ENCODE data around the gene FMNL2.

Gene FMNL2

GRCh38 chr2:152350155-152350679 is 15.2 kb downstream of the FMNL2 start:
- Histone ChIP-seq H3K79me1 (ENCODE audit: low read depth, low read length) (peaks cover 5% of the 10 kb centered on the region), H2BK120ac (ENCODE audit: low read depth, low read length) (no peak overlapping the region), H3K9ac (ENCODE audit: low read depth, low read length, poor library complexity) (no peak overlapping the region), H3K27me3 (ENCODE audit: control insufficient read depth in 3 of 3, insufficient read depth in 3 of 3, low read depth in 1 of 3, low read length in 3 of 3) (no peaks in the 10 kb centered on the region), H4K91ac (ENCODE audit: low read depth, low read length, poor library complexity) (no peak overlapping the region), H2BK5ac (ENCODE audit: low read length) (no peak overlapping the region), H3K23ac (ENCODE audit: low read depth, low read length, poor library complexity) (no peak overlapping the region), H2AFZ (ENCODE audit: low read length) (no peak overlapping the region), H3K27ac (replicated peaks; ENCODE audit: low read length) (no peak overlapping the region), H2BK15ac (ENCODE audit: low read length) (no peak overlapping the region), H3K18ac (ENCODE audit: low read length) (peak overlapping the region; percentile 15), H2AK5ac (ENCODE audit: low read depth, low read length) (no peak overlapping the region), H3K4me2 (ENCODE audit: insufficient read depth, low read length, poor library complexity, severe bottlenecking) (no peak overlapping the region), H3K9me3 (replicated peaks in 1 of 2; ENCODE audit: control insufficient read depth in 2 of 2, insufficient read depth in 1 of 2, low read depth in 1 of 2, low read length in 2 of 2) (peaks cover 0 to 3% of the 10 kb centered on the region in 2 donors), H4K8ac (ENCODE audit: low read depth, low read length) (no peak overlapping the region), H3K4ac (ENCODE audit: low read length) (no peak overlapping the region), H3K4me3 (ENCODE audit: low read length in 2 of 2) (no peak overlapping the region), H2BK12ac (ENCODE audit: low read length) (no peak overlapping the region), H3K14ac (ENCODE audit: low read length) (no peak overlapping the region), H3K4me1 (ENCODE audit: control insufficient read depth in 2 of 2, insufficient read depth in 1 of 2, low read depth in 1 of 2, low read length in 2 of 2) (peaks cover 6 to 10% of the 10 kb centered on the region in 2 donors), H3K36me3 (replicated peaks in 1 of 2; ENCODE audit: control insufficient read depth in 2 of 2, insufficient read depth in 2 of 2, low read length in 2 of 2) (peaks cover 0 to 62% of the 10 kb centered on the region in 2 donors)
- no peak for DNase-seq (ENCODE audit: low spot score)
- WGBS, 2 donors (ENCODE audit: extremely low coverage in 2 of 2, insufficient read length in 2 of 2, insufficient replicate concordance in 1 of 2) = no CpG with 5 or more reads among the region's 5 CpGs

- Histone ChIP-seq H3K79me1 (ENCODE audit: low read depth, low read length) (peaks cover 3% of the 10 kb centered on the region), H3K36me3 (replicated peaks in 1 of 2; ENCODE audit: control insufficient read depth in 2 of 2, insufficient read depth in 2 of 2, low read length in 2 of 2) (peaks cover 0 to 45% of the 10 kb centered on the region in 2 donors), H2BK15ac (ENCODE audit: low read length) (no peak overlapping the region), H2BK12ac (ENCODE audit: low read length) (no peak overlapping the region), H2AK5ac (ENCODE audit: low read depth, low read length) (no peak overlapping the region), H3K9ac (ENCODE audit: low read depth, low read length, poor library complexity) (no peak overlapping the region), H3K4ac (ENCODE audit: low read length) (no peak overlapping the region), H2BK5ac (ENCODE audit: low read length) (no peak overlapping the region), H3K23ac (ENCODE audit: low read depth, low read length, poor library complexity) (no peak overlapping the region), H4K91ac (ENCODE audit: low read depth, low read length, poor library complexity) (no peak overlapping the region), H3K4me1 (ENCODE audit: control insufficient read depth in 2 of 2, insufficient read depth in 1 of 2, low read depth in 1 of 2, low read length in 2 of 2) (peaks cover 5 to 6% of the 10 kb centered on the region in 2 donors), H3K18ac (ENCODE audit: low read length) (no peak overlapping the region), H3K4me2 (ENCODE audit: insufficient read depth, low read length, poor library complexity, severe bottlenecking) (no peak overlapping the region), H3K14ac (ENCODE audit: low read length) (no peak overlapping the region), H3K4me3 (ENCODE audit: low read length in 2 of 2) (no peak overlapping the region), H2AFZ (ENCODE audit: low read length) (no peak overlapping the region), H2BK120ac (ENCODE audit: low read depth, low read length) (no peak overlapping the region), H4K8ac (ENCODE audit: low read depth, low read length) (no peak overlapping the region), H3K9me3 (replicated peaks in 1 of 2; ENCODE audit: control insufficient read depth in 2 of 2, insufficient read depth in 1 of 2, low read depth in 1 of 2, low read length in 2 of 2) (peaks cover 0 to 3% of the 10 kb centered on the region in 2 donors), H3K27me3 (ENCODE audit: control insufficient read depth in 3 of 3, insufficient read depth in 3 of 3, low read depth in 1 of 3, low read length in 3 of 3) (no peaks in the 10 kb centered on the region), H3K27ac (replicated peaks; ENCODE audit: low read length) (no peak overlapping the region)
- no peak for DNase-seq (ENCODE audit: low spot score)
Measured at GRCh38 chr2:152352616-152353015, 17.6 kb downstream of the FMNL2 start.

- peaks cover 3% of the 10 kb centered on the region for H3K79me1 ChIP-seq (ENCODE audit: low read depth, low read length)
- no peak overlapping the region for H3K18ac ChIP-seq (ENCODE audit: low read length)
- WGBS, 2 donors (ENCODE audit: extremely low coverage in 2 of 2, insufficient read length in 2 of 2, insufficient replicate concordance in 1 of 2) = no CpG with 5 or more reads among the region's 2 CpGs
- no peak overlapping the region for H3K14ac ChIP-seq (ENCODE audit: low read length)
- no peak overlapping the region for H3K23ac ChIP-seq (ENCODE audit: low read depth, low read length, poor library complexity)
- H3K4me3 ChIP-seq (ENCODE audit: low read length in 2 of 2) = no peak overlapping the region
- H3K4ac ChIP-seq (ENCODE audit: low read length) = no peak overlapping the region
- no peak overlapping the region for H2BK120ac ChIP-seq (ENCODE audit: low read depth, low read length)
- no peak overlapping the region for H4K8ac ChIP-seq (ENCODE audit: low read depth, low read length)
- H2AK5ac ChIP-seq (ENCODE audit: low read depth, low read length) = no peak overlapping the region
- no peak overlapping the region for H2BK12ac ChIP-seq (ENCODE audit: low read length)
- no peak overlapping the region for H3K4me2 ChIP-seq (ENCODE audit: insufficient read depth, low read length, poor library complexity, severe bottlenecking)
- no peak overlapping the region for H2BK5ac ChIP-seq (ENCODE audit: low read length)
- H2BK15ac ChIP-seq (ENCODE audit: low read length) = no peak overlapping the region
- no peaks in the 10 kb centered on the region for H3K27me3 ChIP-seq (ENCODE audit: control insufficient read depth in 3 of 3, insufficient read depth in 3 of 3, low read depth in 1 of 3, low read length in 3 of 3)
- H2AFZ ChIP-seq (ENCODE audit: low read length) = no peak overlapping the region
- H3K9me3 ChIP-seq (replicated peaks in 1 of 2; ENCODE audit: control insufficient read depth in 2 of 2, insufficient read depth in 1 of 2, low read depth in 1 of 2, low read length in 2 of 2) = peaks cover 0 to 5% of the 10 kb centered on the region in 2 donors
- DNase-seq (ENCODE audit: low spot score) = no peak
- H3K27ac ChIP-seq (replicated peaks; ENCODE audit: low read length) = no peak overlapping the region
- H3K4me1 ChIP-seq (ENCODE audit: control insufficient read depth in 2 of 2, insufficient read depth in 1 of 2, low read depth in 1 of 2, low read length in 2 of 2) = peaks cover 2 to 6% of the 10 kb centered on the region in 2 donors
- H4K91ac ChIP-seq (ENCODE audit: low read depth, low read length, poor library complexity) = no peak overlapping the region
- peaks cover 0 to 44% of the 10 kb centered on the region in 2 donors for H3K36me3 ChIP-seq (replicated peaks in 1 of 2; ENCODE audit: control insufficient read depth in 2 of 2, insufficient read depth in 2 of 2, low read length in 2 of 2)
- no peak overlapping the region for H3K9ac ChIP-seq (ENCODE audit: low read depth, low read length, poor library complexity)
Measured at GRCh38 chr2:152353364-152353763, 18.4 kb downstream of the FMNL2 start.

- Histone ChIP-seq H3K79me1 (ENCODE audit: low read depth, low read length) (peaks cover 3% of the 10 kb centered on the region), H3K36me3 (replicated peaks in 1 of 2; ENCODE audit: control insufficient read depth in 2 of 2, insufficient read depth in 2 of 2, low read length in 2 of 2) (peaks cover 0 to 44% of the 10 kb centered on the region in 2 donors), H3K4me1 (ENCODE audit: control insufficient read depth in 2 of 2, insufficient read depth in 1 of 2, low read depth in 1 of 2, low read length in 2 of 2) (peaks cover under 1 to 6% of the 10 kb centered on the region in 2 donors), H4K8ac (ENCODE audit: low read depth, low read length) (no peak overlapping the region), H3K4me2 (ENCODE audit: insufficient read depth, low read length, poor library complexity, severe bottlenecking) (no peak overlapping the region), H3K4me3 (ENCODE audit: low read length in 2 of 2) (no peak overlapping the region), H3K27me3 (ENCODE audit: control insufficient read depth in 3 of 3, insufficient read depth in 3 of 3, low read depth in 1 of 3, low read length in 3 of 3) (no peaks in the 10 kb centered on the region), H2BK15ac (ENCODE audit: low read length) (no peak overlapping the region), H2BK5ac (ENCODE audit: low read length) (no peak overlapping the region), H3K9ac (ENCODE audit: low read depth, low read length, poor library complexity) (no peak overlapping the region), H2BK120ac (ENCODE audit: low read depth, low read length) (no peak overlapping the region), H3K27ac (replicated peaks; ENCODE audit: low read length) (no peak overlapping the region), H3K14ac (ENCODE audit: low read length) (no peak overlapping the region), H3K18ac (ENCODE audit: low read length) (no peak overlapping the region), H3K23ac (ENCODE audit: low read depth, low read length, poor library complexity) (no peak overlapping the region), H3K4ac (ENCODE audit: low read length) (no peak overlapping the region), H4K91ac (ENCODE audit: low read depth, low read length, poor library complexity) (no peak overlapping the region), H2BK12ac (ENCODE audit: low read length) (no peak overlapping the region), H2AFZ (ENCODE audit: low read length) (no peak overlapping the region), H2AK5ac (ENCODE audit: low read depth, low read length) (no peak overlapping the region), H3K9me3 (replicated peaks in 1 of 2; ENCODE audit: control insufficient read depth in 2 of 2, insufficient read depth in 1 of 2, low read depth in 1 of 2, low read length in 2 of 2) (peaks cover 0 to 5% of the 10 kb centered on the region in 2 donors)
- DNase-seq (ENCODE audit: low spot score) = no peak
- no CpG with 5 or more reads among the region's 4 CpGs for WGBS, 2 donors (ENCODE audit: extremely low coverage in 2 of 2, insufficient read length in 2 of 2, insufficient replicate concordance in 1 of 2)
Measured at GRCh38 chr2:152354069-152354755, 19.2 kb downstream of the FMNL2 start.
